SK-N-SH (cell line): ENCODE data around the gene UBTF. TPM values are rescaled to one million over a fixed set of nuclear protein-coding genes. Genes with fewer than 3 reads are reported as not detected.

ENCODE experiments used
- CTCF ChIA-PET: fragments of 300-600, 350-600 bp; formaldehyde crosslinking; extraction: SDS; loops from one replicate; lab custom pipeline; 2021; lab: Yijun Ruan, JAX
- POLR2A ChIA-PET: fragments of 350-600 bp; sonication (Branson Sonifier 250); formaldehyde crosslinking; extraction: SDS; loops from one replicate; lab custom pipeline; 2020; ENCODE audit warnings: antibody characterized with exemption, inconsistent platforms; lab: Yijun Ruan, JAX
- DNase-seq: peaks from one replicate; pipeline ENCODE4 v3.0.0; 2012
- H2AFZ ChIP-seq: fragments of 200-600 bp; sonication (generic); 2 replicates; pipeline ENCODE4 v1.8.1; 2016; ENCODE audit warnings: antibody characterized with exemption, mild to moderate bottlenecking, low read depth
- H3F3A ChIP-seq: fragments of 200-600 bp; sonication (generic); replicated peaks from 2 replicates; pipeline ENCODE3; 2016; ENCODE audit warnings: antibody characterized with exemption, mild to moderate bottlenecking; ENCODE audit not compliant: insufficient read depth
- H3K27ac ChIP-seq, 2 experiments: fragments of 200-500 bp in 1 of 2; fragments of 200-600 bp in 1 of 2; sonication (Bioruptor generic) in 1 of 2; sonication (generic), shearing (Covaris generic) in 1 of 2; 2 replicates each; pipeline versions ENCODE4 v1.5.1 to v1.6.1; 2014 to 2016; ENCODE audit warnings: low read depth in 2 of 2, inconsistent platforms in 1 of 2, low read length in 1 of 2, mild to moderate bottlenecking in 1 of 2, mixed read lengths in 1 of 2
- H3K27me3 ChIP-seq: fragments of 200-600 bp; sonication (generic), shearing (Covaris generic); 2 replicates; pipeline ENCODE4 v1.6.1; 2016; ENCODE audit warnings: mixed run types; ENCODE audit not compliant: insufficient read depth
- H3K36me3 ChIP-seq, 2 experiments: fragments of 200-500 bp in 1 of 2; fragments of 200-600 bp in 1 of 2; sonication (Bioruptor generic) in 1 of 2; sonication (generic) in 1 of 2; replicated peaks in 1 of 2; 2 replicates each; pipeline versions ENCODE3 to v1.5.1; 2014 to 2016; ENCODE audit warnings: low read length in 1 of 2, mild to moderate bottlenecking in 1 of 2; ENCODE audit not compliant: insufficient read depth in 2 of 2, control insufficient read depth in 1 of 2
- H3K4me1 ChIP-seq, 2 experiments: fragments of 200-500 bp in 1 of 2; fragments of 200-600 bp in 1 of 2; sonication (Bioruptor generic) in 1 of 2; sonication (generic), shearing (Covaris generic) in 1 of 2; 2 replicates each; pipeline versions ENCODE4 v1.5.1 to v1.6.1; 2014 to 2016; ENCODE audit warnings: low read depth in 1 of 2, low read length in 1 of 2, mixed run types in 1 of 2; ENCODE audit not compliant: insufficient read depth in 2 of 2, control insufficient read depth in 1 of 2
- H3K4me2 ChIP-seq: fragments of 200-600 bp; sonication (generic), shearing (Covaris generic); 2 replicates; pipeline ENCODE4 v1.6.1; 2017; ENCODE audit warnings: mixed run types
- H3K4me3 ChIP-seq, 2 experiments: fragments of 200-500 bp in 1 of 2; fragments of 200-600 bp in 1 of 2; sonication (Bioruptor generic) in 1 of 2; sonication (generic), shearing (Covaris generic) in 1 of 2; 2 replicates each; pipeline versions ENCODE4 v1.5.1 to v1.8.1; 2014 to 2016; ENCODE audit warnings: low read depth in 2 of 2, inconsistent platforms in 1 of 2, low read length in 1 of 2, mild to moderate bottlenecking in 1 of 2, mixed read lengths in 1 of 2, moderate library complexity in 1 of 2
- H3K79me2 ChIP-seq: fragments of 200-600 bp; sonication (generic); 2 replicates; pipeline ENCODE4 v1.8.1; 2017; ENCODE audit warnings: mild to moderate bottlenecking; ENCODE audit not compliant: insufficient read depth
- H3K9ac ChIP-seq: fragments of 200-600 bp; sonication (generic); 2 replicates; pipeline ENCODE4 v1.6.1; 2017; ENCODE audit warnings: mixed run types
- H3K9me2 ChIP-seq: fragments of 200-600 bp; sonication (generic); 2 replicates; pipeline ENCODE4 v1.6.1; 2017; ENCODE audit warnings: mixed run types
- H3K9me3 ChIP-seq: fragments of 200-600 bp; sonication (generic); 2 replicates; pipeline ENCODE4 v1.6.1; 2017; ENCODE audit warnings: mixed run types, mild to moderate bottlenecking, moderate library complexity
- H4K20me1 ChIP-seq: fragments of 200-600 bp; sonication (generic); 2 replicates; pipeline ENCODE4 v1.6.1; 2017; ENCODE audit warnings: mild to moderate bottlenecking, mixed run types; ENCODE audit not compliant: insufficient read depth
- CTCF ChIP-seq: fragments of 200-600 bp; sonication (generic); IDR thresholded peaks from 2 replicates; pipeline ENCODE4 v1.6.1; 2017; ENCODE audit warnings: antibody characterized with exemption, mild to moderate bottlenecking, moderate library complexity
- FOXJ3 ChIP-seq: sonication (generic); formaldehyde crosslinking; IDR thresholded peaks from 2 replicates; pipeline ENCODE4 v1.5.1; 2020; ENCODE audit warnings: mild to moderate bottlenecking, missing genetic modification reagents
- FOXM1 ChIP-seq: IDR thresholded peaks from 2 replicates; pipeline ENCODE4 v1.4.0; 2012; ENCODE audit warnings: low read depth, mild to moderate bottlenecking
- GATA2 ChIP-seq: sonication (generic); formaldehyde crosslinking; IDR thresholded peaks from 2 replicates; pipeline ENCODE4 v1.5.0; 2020; ENCODE audit warnings: mild to moderate bottlenecking, missing genetic modification reagents
- JUND ChIP-seq: IDR thresholded peaks from 2 replicates; pipeline ENCODE4 v1.4.0; 2012
- MEF2A ChIP-seq: IDR thresholded peaks from 2 replicates; pipeline ENCODE4 v1.4.0; 2012; ENCODE audit warnings: low read depth, borderline replicate concordance
- NRF1 ChIP-seq: IDR thresholded peaks from 2 replicates; pipeline ENCODE4 v1.6.1; 2012; ENCODE audit warnings: low read depth, mild to moderate bottlenecking, low read length
- RCOR1 ChIP-seq: fragments of 150-350 bp; IDR thresholded peaks from 2 replicates; pipeline ENCODE4 v1.6.1; 2017; ENCODE audit warnings: antibody characterized with exemption, low read length
- REST ChIP-seq: IDR thresholded peaks from 2 replicates; pipeline ENCODE4 v1.6.1; 2012; ENCODE audit warnings: mild to moderate bottlenecking, low read depth, low read length, moderate library complexity
- RFX5 ChIP-seq: IDR thresholded peaks from 2 replicates; pipeline ENCODE4 v1.6.1; 2012; ENCODE audit warnings: mild to moderate bottlenecking, improper control_type of control experiment, low read length
- TAF1 ChIP-seq: IDR thresholded peaks from 2 replicates; pipeline ENCODE4 v1.6.1; 2012; ENCODE audit warnings: low read depth, mild to moderate bottlenecking, low read length, moderate library complexity, borderline replicate concordance
- TEAD4 ChIP-seq: IDR thresholded peaks from 2 replicates; pipeline ENCODE4 v1.4.0; 2012; ENCODE audit warnings: mild to moderate bottlenecking, borderline replicate concordance; ENCODE audit not compliant: insufficient read depth
- YY1 ChIP-seq: IDR thresholded peaks from 2 replicates; pipeline ENCODE4 v1.4.0; 2012; ENCODE audit warnings: low read depth, mild to moderate bottlenecking
- ZBTB33 ChIP-seq: IDR thresholded peaks from 2 replicates; pipeline ENCODE4 v1.4.0; 2012; ENCODE audit warnings: low read depth, borderline replicate concordance
- WGBS: methylation state at CpG from one replicate; pipeline ENCODE4 v1.1.6; 2017; ENCODE audit warnings: low lambda C conversion rate; 5-methylcytosine and 5-hydroxymethylcytosine counted together
- polyA plus RNA-seq, 3 experiments: library from polyadenylated mRNA; depleted of rRNA; stranded (reverse); fragments of >200 nt; gene quantifications; 2 replicates each; pipeline ENCODE4 v1.2.3, GENCODE V29; 2012

Gene UBTF
- polyA plus RNA-seq, 1 of the 3 experiments (the other 2 are of a cell fraction): 37.2 TPM

- H2AFZ ChIP-seq: no peak overlapping the region
- peak; percentile 85 for DNase-seq
- H3K9ac ChIP-seq: peak overlapping the region; percentile 93
- WGBS: no CpG with 5 or more reads among the region's 73 CpGs
- H3K9me2 ChIP-seq: no peaks in the 10 kb centered on the region
- H3K4me1 ChIP-seq: peaks cover 25 to 30% of the 10 kb centered on the region in 2 experiments
- peak overlapping the region; percentile 70 to 91 for H3K4me3 ChIP-seq
- H3K36me3 ChIP-seq: peaks cover 31% of the 10 kb centered on the region in 2 experiments
- peak overlapping the region; percentile 69; the same call in 1 of the 2 replicates for H3K4me2 ChIP-seq
- TF ChIP-seq RCOR1 (no peak), JUND (no peak), REST (no peak), TAF1 (no peak), RFX5 (no peak), GATA2 (CRISPR knock-in tag) (no peak), CTCF (peak; percentile 28; the same call in 1 of the 2 replicates)
- H3K9me3 ChIP-seq: no peaks in the 10 kb centered on the region
- ChIA-PET CTCF (interaction anchor here (0.9 to 5.7 kb wide), 10 partner anchors 9 to 126 kb away, joined by 3 to 61 read pairs (median 6); partner anchors contain the start of genes ATXN7L3, GRN and RUNDC3A), POLR2A (interaction anchor here (0.8 to 2.9 kb wide), 3 partner anchors 19 to 108 kb away, joined by 3 to 14 read pairs (median 6); partner anchors contain the start of gene ATXN7L3)
- H4K20me1 ChIP-seq: peaks cover 28% of the 10 kb centered on the region
- peaks cover 35% of the 10 kb centered on the region for H3F3A ChIP-seq
- peaks cover 54% of the 10 kb centered on the region for H3K79me2 ChIP-seq
- no peaks in the 10 kb centered on the region for H3K27me3 ChIP-seq
- H3K27ac ChIP-seq: peak overlapping the region; percentile 84 to 97
These were observed 313 bp downstream of the UBTF start for GRCh38 chr17:44219108-44219615.

- H4K20me1 ChIP-seq: peaks cover 31% of the 10 kb centered on the region
- no peaks in the 10 kb centered on the region for H3K9me3 ChIP-seq
- ChIA-PET POLR2A (interaction anchor here (0.8 to 2.3 kb wide), 2 partner anchors 15 to 19 kb away, joined by 3 to 9 read pairs; partner anchors contain the start of gene ATXN7L3), CTCF (interaction anchor here (0.6 to 5.7 kb wide), 14 partner anchors 8 to 734 kb away, joined by 3 to 61 read pairs (median 4); partner anchors contain the start of genes ATXN7L3, DHX8, FAM171A2 and RUNDC3A)
- no peaks in the 10 kb centered on the region for H3K9me2 ChIP-seq
- H3K36me3 ChIP-seq: peaks cover 31 to 36% of the 10 kb centered on the region in 2 experiments
- H3K27me3 ChIP-seq: no peaks in the 10 kb centered on the region
- H3K79me2 ChIP-seq: peaks cover 54% of the 10 kb centered on the region
- H3K4me2 ChIP-seq: peak overlapping the region; percentile 95
- under 1% methylated on average over 40 of the region's 89 CpGs for WGBS
- H3K4me3 ChIP-seq: peak overlapping the region; percentile 70 to 91
- no peak overlapping the region for H2AFZ ChIP-seq
- peak overlapping the region; percentile 84 to 97 for H3K27ac ChIP-seq
- H3K9ac ChIP-seq: peak overlapping the region; percentile 93; the same call in 1 of the 2 replicates
- H3F3A ChIP-seq: peaks cover 29% of the 10 kb centered on the region
- H3K4me1 ChIP-seq: peaks cover 20 to 25% of the 10 kb centered on the region in 2 experiments
- peak; percentile 95 for DNase-seq
- TF ChIP-seq FOXM1 (no peak), GATA2 (CRISPR knock-in tag) (no peak), NRF1 (no peak), ZBTB33 (no peak), TEAD4 (no peak), MEF2A (no peak), YY1 (no peak), CTCF (peak; percentile 75), FOXJ3 (CRISPR knock-in tag) (no peak)
These were observed 949 bp downstream of the UBTF start for GRCh38 chr17:44218344-44219107.
